GM12878 (cell line): Measurements from ENCODE around the gene RPLP1. TPM values are rescaled to one million over a fixed set of nuclear protein-coding genes. Genes with fewer than 3 reads are reported as not detected.

ENCODE experiments used
- ATAC-seq: fragments of 200-7000 bp; cut with Tn5 transposase; 3 replicates; pipeline ENCODE4 v1.9.1; 2020; ENCODE audit warnings: mild to moderate bottlenecking, moderate library complexity
- BruUV-seq: library from RNA; stranded (reverse); fragments of 400-500 nt; replicated peaks from 2 replicates; lab custom pipeline; 2021; lab: Mats Ljungman, UMichigan
- CTCF ChIA-PET: fragments of 300-600 bp; sonication (Branson Sonifier 250); formaldehyde crosslinking; extraction: SDS; loops from one replicate; lab custom pipeline; 2021; ENCODE audit warnings: inconsistent platforms; lab: Yijun Ruan, JAX
- POLR2A ChIA-PET: fragments of 350-600 bp; formaldehyde crosslinking; extraction: SDS; loops from one replicate; lab custom pipeline; 2021; ENCODE audit warnings: inconsistent platforms; lab: Charles Lee
- RAD21 ChIA-PET: fragments of 300-600 bp; sonication (Branson Sonifier 250); formaldehyde crosslinking; loops from one replicate; lab custom pipeline; 2023; ENCODE audit warnings: antibody characterized with exemption; ENCODE audit not compliant: unreplicated experiment; lab: Charles Lee
- SMC1A ChIA-PET: fragments of 300-600 bp; sonication (Branson Sonifier 250); formaldehyde crosslinking; loops from one replicate; lab custom pipeline; 2023; ENCODE audit not compliant: unreplicated experiment, uncharacterized antibody; lab: Charles Lee
- DNase-seq: peaks from one replicate; pipeline ENCODE4 v3.0.0-alpha.2; 2011; ENCODE audit warnings: low read depth, low spot score
- FAIRE-seq: peaks from 3 replicates; lab custom pipeline; 2011; peaks lifted over from hg19 to GRCh38; lab: Jason Lieb, UNC
- H2AFZ ChIP-seq: 2 replicates; pipeline ENCODE4 v1.6.0; 2011; ENCODE audit warnings: low read depth, low read length, control low read depth; ENCODE audit not compliant: control insufficient read depth
- H3K27ac ChIP-seq: 2 replicates; pipeline ENCODE4 v1.5.1; 2011; ENCODE audit warnings: control low read depth; ENCODE audit not compliant: control insufficient read depth, insufficient read depth
- H3K27me3 ChIP-seq, 2 experiments: replicated peaks in 1 of 2; 2 replicates each; pipeline versions ENCODE4 v1.6.0 to v1.6.1; 2011; ENCODE audit warnings: low read length in 1 of 2; ENCODE audit not compliant: control insufficient read depth in 2 of 2, insufficient read depth in 2 of 2
- H3K36me3 ChIP-seq, 2 experiments: 2 replicates each; pipeline ENCODE4 v1.5.1; 2011; ENCODE audit warnings: low read length in 1 of 2; ENCODE audit not compliant: control insufficient read depth in 2 of 2, insufficient read depth in 2 of 2
- H3K4me1 ChIP-seq: 2 replicates; pipeline ENCODE4 v1.6.1; 2011; ENCODE audit warnings: mild to moderate bottlenecking, low read length, moderate library complexity, mixed read lengths; ENCODE audit not compliant: control insufficient read depth, insufficient read depth
- H3K4me2 ChIP-seq: 2 replicates; pipeline ENCODE4 v1.6.0; 2011; ENCODE audit warnings: control low read depth; ENCODE audit not compliant: control insufficient read depth, insufficient read depth
- H3K4me3 ChIP-seq: fragments of 200-600 bp; sonication (generic); 2 replicates; pipeline ENCODE4 v1.5.1; 2016
- H3K79me2 ChIP-seq: 2 replicates; pipeline ENCODE4 v1.6.0; 2011; ENCODE audit warnings: low read length; ENCODE audit not compliant: control insufficient read depth, insufficient read depth
- H3K9ac ChIP-seq: 2 replicates; pipeline ENCODE4 v1.8.0; 2011; ENCODE audit warnings: low read length, control low read depth, mixed read lengths; ENCODE audit not compliant: control insufficient read depth, insufficient read depth
- H3K9me3 ChIP-seq: replicated peaks from 3 replicates; pipeline ENCODE4 v1.5.1; 2011; ENCODE audit warnings: mild to moderate bottlenecking, low read length; ENCODE audit not compliant: control insufficient read depth, insufficient read depth
- H4K20me1 ChIP-seq: 2 replicates; pipeline ENCODE4 v1.6.0; 2011; ENCODE audit not compliant: control insufficient read depth, insufficient read depth
- CHD1 ChIP-seq: IDR thresholded peaks from 2 replicates; pipeline ENCODE4 v1.6.1; 2012; ENCODE audit warnings: low read depth, low read length, improper control_type of control experiment
- CHD2 ChIP-seq: IDR thresholded peaks from 2 replicates; pipeline ENCODE4 v1.6.1; 2011; ENCODE audit warnings: low read depth, low read length, improper control_type of control experiment, borderline replicate concordance
- FOXM1 ChIP-seq: IDR thresholded peaks from 2 replicates; pipeline ENCODE4 v1.6.1; 2012; ENCODE audit warnings: low read depth, mild to moderate bottlenecking, inconsistent platforms, low read length, moderate library complexity
- POLR2A ChIP-seq: IDR thresholded peaks from 2 replicates; pipeline ENCODE4 v1.6.1; 2011; ENCODE audit warnings: low read depth, mild to moderate bottlenecking, low read length
- PRDM15 ChIP-seq: fragments of 450-650 bp; formaldehyde crosslinking; IDR thresholded peaks from 2 replicates; pipeline ENCODE4 v1.4.0; 2020; ENCODE audit warnings: mild to moderate bottlenecking, moderate library complexity
- RB1 ChIP-seq: fragments of 450-650 bp; formaldehyde crosslinking; IDR thresholded peaks from 2 replicates; pipeline ENCODE4 v1.6.1; 2017; ENCODE audit warnings: mild to moderate bottlenecking, borderline replicate concordance
- WGBS: methylation state at CpG from one replicate; pipeline ENCODE4 v1.1.6; 2016; ENCODE audit warnings: low lambda C conversion rate; ENCODE audit not compliant: insufficient replicate concordance, insufficient coverage; ENCODE audit errors: missing lambda C conversion rate; 5-methylcytosine and 5-hydroxymethylcytosine counted together
- in situ Hi-C: fragments of 300-500 bp; cut with MboI; formaldehyde crosslinking; loops from 9 replicates; pipeline ENCODE4 v1.14.3; 2018; ENCODE audit warnings: mixed read lengths
- intact Hi-C: fragments of 100-400 bp; cut with micrococcal nuclease; formaldehyde crosslinking; loops from one replicate; pipeline ENCODE4 v1.14.2; 2022; ENCODE audit not compliant: unreplicated experiment
- polyA plus RNA-seq, 11 experiments: library from polyadenylated mRNA; depleted of rRNA in 4 of 11; unstranded in 6 of 11; stranded (reverse) in 5 of 11; fragments of >200 nt; fragmentation: Nextera tagmentation in 4 of 11; fragmentation: Illumina TruSeq in 1 of 11; extraction: Ambion mirVana in 4 of 11; extraction: Trizol in 1 of 11; gene quantifications; 1 replicate in 1 of 11; 2 replicates in 10 of 11; pipeline versions ENCODE4 v1.2.1 to v1.2.3, GENCODE V29; 2011 to 2016; ENCODE audit warnings: inconsistent platforms in 2 of 11, missing spikeins in 2 of 11, low read depth in 1 of 11
- total RNA-seq, 4 experiments: library from RNA; depleted of rRNA in 3 of 4; stranded (reverse); fragments of >200 nt in 3 of 4; fragmentation: Illumina TruSeq in 1 of 4; extraction: Trizol in 1 of 4; gene quantifications; 2 replicates each; pipeline versions ENCODE4 v1.2.1 to v1.2.3, GENCODE V29; 2013 to 2021

Gene RPLP1
- total and polyA plus RNA-seq, 10 of the 15 experiments (the other 5 are each of a cell fraction or from before 2014, with no cell fraction given), result 217 to 3,098 (median 1,664) TPM

DNA sequence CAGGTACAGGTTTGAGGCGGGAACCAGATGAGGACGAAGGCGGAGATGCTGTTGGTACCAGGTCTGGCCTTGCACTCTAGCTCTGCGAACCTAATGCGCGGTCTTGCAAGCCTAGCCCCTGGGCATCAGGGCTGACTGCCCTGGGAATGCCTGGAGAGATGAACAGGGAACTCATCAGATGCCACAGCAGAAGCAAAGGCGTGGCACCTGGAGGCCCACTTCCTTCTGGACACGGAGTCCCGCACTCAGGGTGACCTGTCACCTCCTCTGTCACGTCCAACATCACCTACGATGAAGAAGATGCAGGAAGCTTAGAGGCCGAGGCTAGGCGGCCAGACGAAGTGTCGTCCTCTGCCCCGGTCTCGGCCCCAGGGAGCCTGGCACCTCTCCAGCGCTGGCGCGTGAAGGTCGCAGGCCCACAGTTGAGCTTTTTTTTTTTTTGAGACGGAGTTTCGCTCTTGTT lies 9.4 kb downstream of the RPLP1 start:
- ChIA-PET SMC1A (interaction anchor here (1.3 to 2.7 kb wide), 4 partner anchors 9 to 45 kb away, joined by 3 to 13 read pairs (median 4); partner anchors contain the start of gene RPLP1), POLR2A (interaction anchor here (0.7 to 2.2 kb wide), 3 partner anchors 9 to 552 kb away, joined by 3 to 29 read pairs (median 3); partner anchors contain the start of gene RPLP1), CTCF (interaction anchor here (0.6 to 2.9 kb wide), 20 partner anchors 9 to 1043 kb away, joined by 3 to 53 read pairs (median 4); partner anchors contain the start of genes GLCE and RPLP1)
- Histone ChIP-seq H3K27me3 (no peaks in the 10 kb centered on the region), H3K36me3 (no peaks in the 10 kb centered on the region; a peak in 1 of 4 replicates), H3K9ac (peak overlapping the region; percentile 81; the same call in 1 of the 2 replicates), H3K4me2 (peak overlapping the region; percentile 98), H3K79me2 (no peaks in the 10 kb centered on the region; the same call in 1 of the 2 replicates), H3K4me3 (peak overlapping the region; percentile 62; the same call in 1 of the 2 replicates), H3K9me3 (no peaks in the 10 kb centered on the region), H2AFZ (peak overlapping the region; percentile 96)
- 74% methylated on average over 23 of the region's 23 CpGs for WGBS
- in situ Hi-C loops, result no loop called here
- DNase-seq (no peak), ATAC-seq (no peak), FAIRE-seq (no peak)
- TSS peak; percentile 82 for BruUV-seq
- TF ChIP-seq POLR2A (peak; percentile 8; the same call in 1 of the 2 replicates), CHD1 (no peak), CHD2 (no peak)
- TF ChIP-seq, all 136 proteins: peak for 1
- intact Hi-C loops, result no loop called here
- Histone ChIP-seq H3K4me1 (peaks cover 6% of the 10 kb centered on the region), H4K20me1 (no peaks in the 10 kb centered on the region), H3K27ac (peak overlapping the region; percentile 76; the same call in 1 of the 2 replicates)
- RAD21 ChIA-PET, result interaction anchor here (0.9 to 2.2 kb wide), 2 partner anchors 9 to 13 kb away, joined by 3 to 28 read pairs; partner anchors contain the start of gene RPLP1

DNA sequence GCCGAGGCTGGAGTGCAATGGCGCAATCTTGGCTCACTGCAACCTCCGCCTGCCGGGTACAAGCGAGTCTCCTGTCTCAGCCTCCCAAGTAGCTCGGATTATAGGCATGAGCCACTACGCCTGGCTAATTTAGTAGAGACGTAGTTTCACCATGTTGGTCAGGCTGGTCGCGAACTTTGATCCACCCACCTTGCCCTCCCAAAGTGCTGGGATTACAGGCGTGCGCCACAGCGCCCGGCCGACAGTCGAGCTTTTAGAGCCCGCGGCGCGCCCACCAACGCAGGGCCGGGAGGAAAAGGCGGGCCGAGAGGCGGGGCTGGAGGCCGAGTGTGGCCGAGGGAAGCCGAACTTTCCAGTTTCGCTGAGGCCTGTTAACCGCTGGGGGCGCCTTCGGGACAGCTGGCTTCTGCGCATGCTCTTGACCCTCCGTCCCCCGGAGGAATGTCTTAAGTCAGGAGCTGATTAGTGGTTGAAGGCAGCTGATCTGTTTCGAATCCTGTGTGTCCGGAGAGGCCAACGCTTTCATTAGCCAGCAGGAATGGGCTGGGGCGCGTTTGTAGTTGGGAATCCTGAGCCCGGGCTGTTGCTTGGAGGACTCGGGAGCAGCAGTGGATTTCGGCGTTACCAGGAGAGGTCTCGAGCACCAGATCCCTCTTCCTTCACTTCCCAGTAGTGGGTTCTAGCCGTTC lies 10.0 kb downstream of the RPLP1 start:
- peak overlapping the region; percentile 96 for H2AFZ ChIP-seq
- no peaks in the 10 kb centered on the region for H3K27me3 ChIP-seq
- ChIA-PET CTCF (interaction anchor here (0.6 to 2.9 kb wide), 31 partner anchors 9 to 1042 kb away, joined by 3 to 53 read pairs (median 4); partner anchors contain the start of genes GLCE and RPLP1), POLR2A (interaction anchor here (0.5 to 2.2 kb wide), 4 partner anchors 10 to 552 kb away, joined by 3 to 29 read pairs (median 3); partner anchors contain the start of gene RPLP1), SMC1A (interaction anchor here (1.1 to 2.7 kb wide), 5 partner anchors 10 to 635 kb away, joined by 3 to 13 read pairs (median 3); partner anchors contain the start of genes RPLP1 and TLE3), RAD21 (interaction anchor here (0.9 to 2.2 kb wide), 2 partner anchors 10 to 13 kb away, joined by 3 to 28 read pairs; partner anchors contain the start of gene RPLP1)
- no peaks in the 10 kb centered on the region for H3K9me3 ChIP-seq
- H4K20me1 ChIP-seq, result no peaks in the 10 kb centered on the region
- in situ Hi-C loops, result no loop called here
- intact Hi-C loops, result no loop called here
- peak overlapping the region; percentile 81 for H3K9ac ChIP-seq
- ATAC-seq (peak; percentile 97), FAIRE-seq (peak; percentile 98), DNase-seq (peak; percentile 83)
- H3K4me3 ChIP-seq, result peak overlapping the region; percentile 80
- no TSS peak for BruUV-seq
- H3K27ac ChIP-seq, result peak overlapping the region; percentile 76
- peak overlapping the region; percentile 98 for H3K4me2 ChIP-seq
- H3K79me2 ChIP-seq, result no peaks in the 10 kb centered on the region
- no peaks in the 10 kb centered on the region for H3K36me3 ChIP-seq
- peaks cover 6% of the 10 kb centered on the region for H3K4me1 ChIP-seq
- WGBS, result 1% methylated on average over 46 of the region's 46 CpGs
- TF ChIP-seq PRDM15, result no peak
- TF ChIP-seq FOXM1, result no peak
- TF ChIP-seq RB1, result 0 out of 2 replicates have a peak, but pooled peaks have one; percentile 63
